MM.1S (cell line): ENCODE data around the gene HMGCLL1.

Experiments
- DNase-seq: peaks from one replicate; pipeline ENCODE4 v3.0.0-alpha.2; 2015
- H2AFZ ChIP-seq: fragments of 300-600 bp; sonication (generic); 2 replicates; pipeline ENCODE4 v1.6.0; 2016; ENCODE audit warnings: antibody characterized with exemption, low read length
- H3F3A ChIP-seq: fragments of 300-600 bp; sonication (generic); 2 replicates; pipeline ENCODE4 v1.6.1; 2016; ENCODE audit warnings: mild to moderate bottlenecking, antibody characterized with exemption, low read length, moderate library complexity, mixed read lengths; ENCODE audit not compliant: insufficient read depth
- H3K27ac ChIP-seq: fragments of 300-600 bp; sonication (generic); 2 replicates; pipeline ENCODE4 v1.5.1; 2016; ENCODE audit warnings: mild to moderate bottlenecking, low read length
- H3K27me3 ChIP-seq: fragments of 300-600 bp; sonication (generic); replicated peaks from 2 replicates; pipeline ENCODE4 v1.6.0; 2016; ENCODE audit warnings: low read length; ENCODE audit not compliant: insufficient read depth
- H3K36me3 ChIP-seq: fragments of 300-600 bp; sonication (generic); replicated peaks from 2 replicates; pipeline ENCODE4 v1.6.1; 2016; ENCODE audit warnings: mild to moderate bottlenecking, low read length, mixed read lengths; ENCODE audit not compliant: insufficient read depth
- H3K4me1 ChIP-seq: fragments of 300-600 bp; sonication (generic); 2 replicates; pipeline ENCODE4 v1.6.1; 2016; ENCODE audit warnings: low read length, mixed read lengths
- H3K4me2 ChIP-seq: fragments of 300-600 bp; sonication (generic); 2 replicates; pipeline ENCODE4 v1.6.0; 2016; ENCODE audit warnings: low read depth, low read length
- H3K4me3 ChIP-seq: fragments of 300-600 bp; sonication (generic); 2 replicates; pipeline ENCODE4 v1.5.1; 2016; ENCODE audit warnings: low read length, mixed read lengths
- H3K79me2 ChIP-seq: fragments of 300-600 bp; sonication (generic); 2 replicates; pipeline ENCODE4 v1.6.1; 2016; ENCODE audit warnings: mixed run types, low read length, mixed read lengths
- H3K9ac ChIP-seq: fragments of 300-600 bp; sonication (generic); 2 replicates; pipeline ENCODE4 v1.6.1; 2016; ENCODE audit warnings: low read length, mixed read lengths
- H3K9me2 ChIP-seq: fragments of 300-600 bp; sonication (generic); replicated peaks from 2 replicates; pipeline ENCODE4 v1.6.1; 2016; ENCODE audit warnings: mild to moderate bottlenecking, low read length, mixed read lengths; ENCODE audit not compliant: insufficient read depth
- H3K9me3 ChIP-seq: fragments of 300-600 bp; sonication (generic); replicated peaks from 2 replicates; pipeline ENCODE4 v1.6.1; 2016; ENCODE audit warnings: mild to moderate bottlenecking, low read length, mixed read lengths; ENCODE audit not compliant: insufficient read depth
- H4K20me1 ChIP-seq: fragments of 300-600 bp; sonication (generic); 2 replicates; pipeline ENCODE4 v1.6.1; 2016; ENCODE audit warnings: mild to moderate bottlenecking, low read length, moderate library complexity, mixed read lengths; ENCODE audit not compliant: insufficient read depth
- CTCF ChIP-seq: fragments of 300-600 bp; sonication (generic); IDR thresholded peaks from 2 replicates; pipeline ENCODE4 v1.5.1; 2016; ENCODE audit warnings: antibody characterized with exemption, low read length, mixed read lengths
- EZH2 ChIP-seq: fragments of 300-600 bp; sonication (generic); optimal IDR thresholded peaks from 2 replicates; pipeline ENCODE3; 2017; ENCODE audit warnings: low read depth, mild to moderate bottlenecking, antibody characterized with exemption, low read length, mixed read lengths
- EZH2phosphoT487 ChIP-seq: fragments of 300-600 bp; sonication (generic); IDR thresholded peaks from 2 replicates; pipeline ENCODE4 v1.6.1; 2018; ENCODE audit warnings: antibody characterized with exemption, low read length

The HMGCLL1 gene

GRCh38 chr6:55594442-55594841 is 15.4 kb upstream of the HMGCLL1 start:
- H3K9ac ChIP-seq, result no peak overlapping the region
- no peaks in the 10 kb centered on the region for H3K4me1 ChIP-seq
- H3K4me2 ChIP-seq, result no peak overlapping the region
- no peak overlapping the region for H2AFZ ChIP-seq
- no peak for DNase-seq
- H3K4me3 ChIP-seq, result no peak overlapping the region
- H3K36me3 ChIP-seq, result no peaks in the 10 kb centered on the region
- TF ChIP-seq EZH2phosphoT487 (no peak), EZH2 (no peak), CTCF (no peak)
- H3K27me3 ChIP-seq, result no peaks in the 10 kb centered on the region
- H3K27ac ChIP-seq, result no peak overlapping the region
- no peaks in the 10 kb centered on the region for H3K9me3 ChIP-seq
- no peaks in the 10 kb centered on the region for H3K9me2 ChIP-seq
- H3F3A ChIP-seq, result no peaks in the 10 kb centered on the region
- no peaks in the 10 kb centered on the region for H4K20me1 ChIP-seq
- H3K79me2 ChIP-seq, result no peaks in the 10 kb centered on the region

- no peak for TF ChIP-seq EZH2
- no peak for TF ChIP-seq CTCF
- no peak for TF ChIP-seq EZH2phosphoT487
- H3K4me2 ChIP-seq, result no peak overlapping the region
- no peaks in the 10 kb centered on the region for H4K20me1 ChIP-seq
- H3K9me2 ChIP-seq, result no peaks in the 10 kb centered on the region
- DNase-seq, result no peak
- H3K36me3 ChIP-seq, result no peaks in the 10 kb centered on the region
- H3F3A ChIP-seq, result no peaks in the 10 kb centered on the region
- no peaks in the 10 kb centered on the region for H3K9me3 ChIP-seq
- H2AFZ ChIP-seq, result no peak overlapping the region
- no peak overlapping the region for H3K4me3 ChIP-seq
- no peaks in the 10 kb centered on the region for H3K79me2 ChIP-seq
- H3K27me3 ChIP-seq, result no peaks in the 10 kb centered on the region
- no peak overlapping the region for H3K27ac ChIP-seq
- H3K9ac ChIP-seq, result no peak overlapping the region
- H3K4me1 ChIP-seq, result no peaks in the 10 kb centered on the region
These were observed 5.8 kb upstream of the HMGCLL1 start for GRCh38 chr6:55584654-55585354.

- DNase-seq, result no peak
- Histone ChIP-seq H3K27ac (no peak overlapping the region), H3K9me3 (no peaks in the 10 kb centered on the region), H4K20me1 (no peaks in the 10 kb centered on the region), H3K4me2 (no peak overlapping the region), H3K9me2 (no peaks in the 10 kb centered on the region), H3K27me3 (no peaks in the 10 kb centered on the region), H3K4me1 (no peaks in the 10 kb centered on the region), H3K9ac (no peak overlapping the region), H3K79me2 (no peaks in the 10 kb centered on the region), H3K36me3 (no peaks in the 10 kb centered on the region), H3F3A (no peaks in the 10 kb centered on the region), H3K4me3 (no peak overlapping the region), H2AFZ (no peak overlapping the region)
- TF ChIP-seq EZH2 (no peak), EZH2phosphoT487 (no peak), CTCF (no peak)
These were observed 2.2 kb downstream of the HMGCLL1 start for GRCh38 chr6:55576811-55577210.
